NCI-H1417 treated with DMSO at 0.1 percent for 48 hours (cell line): ENCODE measurements around the gene CHRNE.

Source experiments
- DNase-seq: peaks from one replicate; lab custom pipeline; 2025; lab: John Stamatoyannopoulos, UW

The CHRNE gene

GRCh38 chr17:4854111-4854681 is 48.7 kb downstream of the CHRNE start:
- no peak for DNase-seq

GRCh38 chr17:4853208-4853671 is 49.7 kb downstream of the CHRNE start:
- no peak for DNase-seq

GRCh38 chr17:4852567-4853207 is 50.2 kb downstream of the CHRNE start:
- no peak for DNase-seq

GRCh38 chr17:4851084-4851483 is 51.8 kb downstream of the CHRNE start:
- DNase-seq = no peak

GRCh38 chr17:4850246-4850645 is 52.7 kb downstream of the CHRNE start:
- no peak for DNase-seq

- DNase-seq = no peak
Observed at GRCh38 chr17:4849011-4849536, 53.8 kb downstream of the CHRNE start.
